ENCODE data around the gene CD300A.
"Not testable (repeated sequence)": the region's sequence is repeated elsewhere in the genome, so short reads cannot be mapped to it uniquely, and the experiment has no call there.

Gene CD300A

DNA sequence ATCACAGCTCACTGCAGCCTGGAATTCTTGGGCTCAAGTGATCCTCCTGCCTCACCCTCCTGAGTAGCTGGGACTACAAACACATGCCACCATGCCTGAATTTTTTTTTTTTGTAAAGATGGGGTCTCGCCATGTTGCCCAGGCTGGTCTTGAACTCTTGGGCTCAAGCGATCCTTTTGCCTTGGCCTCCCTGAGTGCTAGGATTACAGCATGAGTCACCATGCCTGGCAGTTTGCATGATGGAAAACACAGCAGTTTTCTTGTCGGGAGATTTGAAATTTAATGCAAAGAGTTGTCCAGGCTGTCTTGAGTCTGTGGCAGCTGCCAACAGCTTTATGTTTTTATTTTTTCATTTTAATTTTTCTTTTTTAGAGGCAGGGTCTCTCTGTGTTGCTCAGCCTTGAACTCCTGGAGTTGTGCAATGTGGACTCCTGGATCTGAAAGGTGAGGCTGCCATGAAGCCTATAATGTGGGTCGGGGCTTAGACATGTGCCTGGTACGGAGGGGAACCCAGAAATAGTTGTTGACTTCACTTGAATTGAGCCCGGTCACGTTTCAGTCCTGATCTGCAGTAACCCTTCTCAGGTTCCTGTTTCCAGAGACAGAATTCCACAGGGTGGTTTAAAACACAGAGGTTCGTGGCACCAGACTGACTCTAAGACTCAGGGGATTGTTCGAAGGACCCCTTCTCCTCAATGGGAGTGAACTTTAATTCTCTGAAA is 18.7 kb downstream of the CD300A start:
- DNase-seq: no peak

DNA sequence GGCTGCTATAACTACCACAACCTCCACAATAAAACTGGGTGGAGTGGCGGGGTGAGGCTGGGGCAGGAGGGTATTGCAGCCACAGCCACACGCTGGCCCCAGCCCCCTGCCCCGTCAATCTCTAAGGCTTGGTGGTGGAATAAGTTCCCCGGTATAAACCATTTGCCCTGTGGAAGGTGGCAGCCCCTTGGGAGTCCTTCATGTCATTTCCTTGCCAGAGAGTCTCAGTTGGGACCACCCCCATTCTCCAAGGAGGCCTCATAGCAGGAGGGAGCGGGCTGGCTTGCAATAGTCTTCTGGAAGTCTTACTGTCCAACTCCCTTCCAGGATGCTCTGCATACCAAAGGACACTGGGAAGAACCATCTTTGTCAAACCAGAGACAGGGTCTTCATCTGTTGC is 19.4 kb downstream of the CD300A start:
- no peak for DNase-seq

DNA sequence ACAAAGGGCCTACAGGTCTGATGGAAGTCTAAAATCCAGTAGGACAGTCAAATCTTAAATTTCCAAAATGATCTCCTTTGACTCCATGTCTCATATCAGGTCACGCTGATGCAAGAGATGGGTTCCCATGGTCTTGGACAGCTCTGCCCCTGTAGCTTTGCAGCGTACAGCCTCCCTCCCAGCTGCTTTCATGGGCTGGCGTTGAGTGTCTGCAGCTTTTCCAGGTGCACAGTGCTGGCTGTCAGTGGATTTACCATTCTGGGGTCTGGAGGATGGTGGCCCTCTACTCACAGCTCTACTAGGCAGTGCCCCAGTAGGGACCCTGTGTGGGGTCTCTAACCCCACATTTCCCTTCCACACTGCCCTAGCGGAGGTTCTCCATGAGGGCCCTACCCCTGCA is 21.8 kb downstream of the CD300A start:
- DNase-seq: not testable (repeated sequence)

DNA sequence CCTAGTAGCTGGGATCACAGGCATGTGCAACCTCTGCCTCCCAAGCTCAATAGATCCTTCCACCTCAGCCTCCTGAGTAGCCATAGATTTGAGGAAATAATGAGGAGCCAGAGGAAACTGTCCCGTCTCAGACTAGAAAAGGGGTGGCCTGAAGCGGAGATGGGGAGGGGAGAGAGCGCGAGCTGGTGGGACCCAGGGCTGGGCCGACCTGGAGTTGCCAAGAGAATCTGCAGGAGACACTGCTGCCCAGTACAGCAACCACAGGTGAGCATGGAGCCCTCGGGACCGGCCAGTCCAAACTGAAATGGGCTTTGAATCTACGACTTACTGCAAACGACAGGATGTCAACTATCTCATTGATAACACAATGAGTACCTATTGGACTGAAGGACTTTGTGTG is 24.3 kb downstream of the CD300A start:
- DNase-seq: no peak

DNA sequence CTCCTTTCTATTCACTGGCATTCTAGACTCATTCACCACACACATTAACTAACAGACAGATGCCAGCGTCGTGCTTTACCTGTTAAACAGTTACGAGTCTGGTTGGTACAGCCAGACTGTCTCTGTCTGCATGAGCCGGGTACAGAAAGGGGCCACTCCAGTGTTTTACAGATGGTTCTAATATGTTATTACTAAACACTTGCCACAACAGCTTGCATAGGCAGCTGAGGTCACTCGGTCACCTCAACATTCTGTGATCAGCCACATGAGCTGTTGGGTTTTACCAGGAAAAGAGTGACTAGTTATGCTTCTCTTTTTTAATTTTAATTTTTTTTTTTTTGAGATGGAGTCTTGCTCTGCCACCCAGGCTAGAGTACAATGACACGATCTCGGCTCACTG is 25.2 kb downstream of the CD300A start:
- no peak for DNase-seq

DNA sequence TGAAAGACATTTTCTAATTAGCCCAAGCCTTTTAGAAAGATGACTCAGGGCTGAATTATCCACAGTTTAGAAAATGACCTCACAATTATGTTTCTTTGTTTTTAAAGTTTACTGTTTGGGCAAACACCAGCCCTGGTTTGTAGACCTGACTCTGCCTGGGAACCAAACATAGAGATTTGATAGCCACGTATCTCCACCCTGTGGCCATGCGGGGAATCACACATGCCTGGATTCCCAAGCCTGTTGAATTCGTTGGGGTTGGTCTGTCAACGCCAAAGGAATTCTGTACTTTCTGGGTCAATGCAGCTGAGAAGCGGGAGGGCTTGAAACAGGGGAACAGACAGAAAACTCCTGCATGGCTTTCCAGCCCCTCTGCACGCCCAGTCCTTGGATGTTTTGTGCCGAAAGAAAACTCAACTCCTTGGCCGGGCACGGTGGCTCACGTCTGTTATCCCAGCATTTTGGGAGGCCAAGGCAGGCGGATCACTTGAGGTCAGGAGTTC is 26.9 kb downstream of the CD300A start:
- DNase-seq: peak; percentile 58 to 73 (median 66)

DNA sequence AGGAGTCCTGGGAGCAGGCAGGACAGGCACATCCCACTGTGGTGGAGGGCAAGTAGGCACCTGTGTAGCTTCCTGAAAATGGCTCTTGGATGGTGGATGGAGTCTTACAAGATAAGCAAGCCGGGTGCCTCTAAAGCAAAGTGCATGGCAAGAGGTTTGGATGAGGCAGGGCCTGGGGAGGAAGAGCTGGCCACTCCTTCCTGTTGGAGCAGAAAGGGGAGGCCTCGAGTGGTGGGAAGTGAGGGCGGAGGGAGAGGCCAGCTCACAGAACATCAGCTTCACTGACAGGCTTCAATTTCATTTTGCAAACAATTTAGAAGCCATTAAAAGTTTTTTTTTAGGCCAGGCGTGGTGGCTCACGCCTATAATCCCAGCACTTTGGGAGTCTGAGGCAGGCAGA is 31.0 kb downstream of the CD300A start:
- no peak for DNase-seq

DNA sequence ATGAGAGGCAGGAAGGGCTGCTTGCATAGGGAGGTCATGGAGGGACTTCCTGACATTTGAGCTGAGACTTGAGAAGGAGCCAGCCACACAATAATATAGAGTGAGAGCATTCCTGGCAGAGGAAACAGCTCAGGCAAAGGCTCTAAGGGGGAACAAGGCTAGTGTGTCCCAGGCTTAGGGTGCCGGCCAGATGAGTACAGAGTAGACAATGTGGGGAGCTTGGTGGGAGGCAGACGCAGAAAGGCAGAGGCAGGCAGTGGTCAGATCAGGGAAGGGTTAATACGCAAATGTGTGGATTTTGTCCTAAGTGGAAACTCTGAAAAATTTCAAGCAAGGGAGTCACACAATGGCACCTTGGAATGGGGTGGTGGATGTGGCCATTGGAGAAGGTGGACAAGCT is 33.6 kb downstream of the CD300A start:
- no peak for DNase-seq

DNA sequence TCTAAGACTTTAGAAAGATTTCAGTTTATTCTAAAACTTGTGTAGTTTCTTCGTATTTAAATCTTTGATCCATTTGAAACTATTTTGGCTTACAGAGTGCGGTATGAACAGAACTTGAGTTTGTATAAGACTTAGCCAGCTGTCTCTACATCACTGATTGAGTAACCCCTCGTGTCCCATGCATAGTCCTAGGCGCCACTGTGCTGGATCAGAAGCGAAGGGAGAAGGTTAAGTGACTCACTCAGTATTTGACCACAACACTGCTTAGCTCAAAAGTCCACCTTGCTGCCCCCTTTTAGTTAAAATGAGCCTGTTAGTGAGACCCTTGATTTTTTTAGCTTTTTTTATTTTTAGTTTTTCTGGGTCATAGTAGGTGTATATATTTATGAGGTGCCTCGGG is 36.4 kb downstream of the CD300A start:
- DNase-seq: no peak

DNA sequence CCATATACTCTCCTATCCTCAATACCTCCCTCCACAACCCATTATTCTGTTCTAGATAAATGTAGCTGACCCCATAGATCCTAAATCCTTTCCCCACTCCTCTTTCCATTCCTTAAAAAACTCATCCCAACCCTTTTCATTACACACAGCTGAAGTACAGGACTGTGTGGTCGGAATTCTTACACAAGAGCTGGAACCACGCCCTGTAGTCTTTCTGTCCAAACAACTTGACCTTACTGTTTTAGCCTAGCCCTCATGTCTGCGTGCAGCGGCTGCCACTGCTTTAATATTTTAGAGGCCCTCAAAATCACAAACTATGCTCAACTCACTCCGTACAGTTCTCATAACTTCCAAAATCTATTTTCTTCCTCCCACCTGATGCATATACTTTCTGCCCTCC is 37.5 kb downstream of the CD300A start:
- not testable (repeated sequence) for DNase-seq

DNA sequence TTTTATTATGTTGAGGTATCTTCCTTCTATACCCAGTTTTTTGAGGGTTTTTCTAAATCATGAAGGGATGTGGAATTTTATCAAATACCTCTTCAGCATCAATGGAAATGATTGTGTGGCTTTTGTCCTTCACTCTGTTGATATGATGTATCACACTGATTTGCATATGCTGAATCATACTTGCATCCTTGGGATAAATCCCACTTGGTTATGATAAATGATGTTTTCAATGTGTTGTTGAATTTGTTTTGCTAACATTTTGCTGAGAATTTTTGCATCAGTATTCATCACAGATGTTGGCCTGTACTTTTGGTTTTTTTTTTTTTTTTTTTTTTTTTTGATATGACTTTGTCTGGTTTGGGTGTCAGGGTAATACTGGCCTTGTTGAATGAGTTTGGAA is 41.7 kb downstream of the CD300A start:
- DNase-seq: no peak

DNA sequence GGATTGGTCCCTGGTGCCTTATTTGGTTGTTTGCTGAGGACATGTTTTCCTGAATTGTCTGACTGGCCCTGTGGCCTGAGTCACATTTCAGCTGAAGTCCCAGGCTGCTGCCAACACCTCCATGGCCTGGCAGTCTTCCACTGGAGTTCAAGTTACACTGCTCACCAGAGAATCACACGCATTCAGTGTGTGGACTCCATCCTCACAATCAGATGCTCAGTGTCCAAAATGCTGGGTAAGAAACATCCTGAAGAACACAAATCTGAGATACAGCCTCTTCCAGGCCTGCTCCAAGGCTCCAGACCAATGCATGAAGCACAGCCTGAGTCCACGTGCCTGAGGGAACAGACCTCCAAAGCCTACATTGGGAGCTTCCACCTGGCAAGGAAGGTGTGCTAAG is 45.6 kb downstream of the CD300A start:
- no peak for DNase-seq

DNA sequence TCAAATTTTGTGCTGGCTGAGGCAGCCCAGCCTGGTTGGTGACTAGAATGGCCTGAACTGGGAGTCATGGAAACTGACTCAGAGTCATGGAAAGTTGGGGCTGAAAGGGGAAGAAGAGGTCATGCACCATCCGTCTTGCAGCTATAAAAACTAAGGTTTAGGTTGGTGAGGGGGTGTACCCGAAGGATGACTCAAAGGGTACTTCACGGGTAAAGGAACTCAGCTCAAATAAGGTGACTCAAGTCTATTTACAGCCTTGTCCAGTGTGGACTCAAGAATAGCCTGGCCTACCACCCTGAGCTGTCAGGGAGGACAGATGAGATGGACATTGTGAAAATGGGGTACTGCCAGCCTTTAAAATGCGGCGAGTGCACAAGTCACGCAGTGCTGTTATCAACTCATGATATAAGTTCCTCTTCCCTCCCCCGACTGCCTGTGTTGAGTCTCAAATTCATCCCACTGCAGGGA is 46.2 kb downstream of the CD300A start:
- no peak for DNase-seq

DNA sequence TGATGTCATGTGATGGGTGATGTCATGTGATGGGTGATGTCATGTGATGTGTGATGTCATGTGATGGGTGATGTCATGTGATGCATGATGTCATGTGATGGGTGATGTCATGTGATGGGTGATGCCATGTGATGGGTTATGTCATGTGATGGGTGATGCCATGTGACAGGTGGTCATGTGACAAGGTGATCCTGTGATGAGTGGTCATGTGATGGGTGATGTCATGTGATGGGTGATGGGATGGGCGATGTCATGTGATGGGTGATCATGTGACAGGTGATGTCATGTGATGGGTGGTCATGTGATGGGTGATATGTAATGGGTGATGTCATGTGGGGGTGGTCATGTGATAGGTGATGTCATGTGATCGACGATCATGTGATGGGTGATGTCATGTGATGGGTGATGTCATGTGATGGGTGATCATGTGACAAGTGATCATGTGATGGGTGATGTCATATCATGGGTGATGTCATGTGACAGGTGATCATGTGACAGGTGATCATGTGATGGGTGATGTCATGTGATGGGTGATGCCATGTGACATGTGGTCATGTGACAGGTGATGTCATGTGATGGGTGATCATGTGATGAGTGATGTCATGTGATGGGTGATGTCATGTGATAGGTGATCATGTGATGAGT is 47.7 kb downstream of the CD300A start:
- peak in 1 of 3 experiments; percentile 46 for DNase-seq

DNA sequence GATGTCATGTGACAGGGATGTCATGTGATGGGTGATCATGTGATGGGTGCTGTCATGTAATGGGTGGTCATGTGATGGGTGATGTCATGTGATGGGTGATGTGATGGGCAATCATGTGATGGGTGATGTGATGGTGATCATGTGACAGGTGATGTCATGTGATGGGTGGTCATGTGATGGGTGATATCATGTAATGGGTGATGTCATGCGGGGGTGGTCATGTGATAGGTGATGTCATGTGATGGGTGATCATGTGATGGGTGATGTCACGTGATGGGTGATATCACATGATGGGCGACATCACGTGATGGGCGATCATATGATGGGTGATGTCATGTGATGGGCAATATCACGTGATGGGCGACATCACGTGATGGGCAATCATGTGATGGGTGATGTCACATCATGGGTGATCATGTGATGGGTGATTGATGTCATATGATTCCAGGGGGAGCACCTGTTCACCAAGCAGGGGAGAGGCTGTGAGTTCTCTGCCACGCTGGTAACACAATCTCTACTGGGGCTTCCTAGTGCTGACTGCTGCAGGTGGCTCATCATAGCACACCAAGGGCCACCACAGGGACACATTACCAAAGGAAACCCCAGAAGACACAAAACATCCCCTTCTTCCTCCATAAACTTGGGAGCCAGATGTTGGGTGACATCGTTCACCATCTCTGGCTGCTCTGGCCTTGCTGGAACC is 48.3 kb downstream of the CD300A start:
- DNase-seq: no peak

DNA sequence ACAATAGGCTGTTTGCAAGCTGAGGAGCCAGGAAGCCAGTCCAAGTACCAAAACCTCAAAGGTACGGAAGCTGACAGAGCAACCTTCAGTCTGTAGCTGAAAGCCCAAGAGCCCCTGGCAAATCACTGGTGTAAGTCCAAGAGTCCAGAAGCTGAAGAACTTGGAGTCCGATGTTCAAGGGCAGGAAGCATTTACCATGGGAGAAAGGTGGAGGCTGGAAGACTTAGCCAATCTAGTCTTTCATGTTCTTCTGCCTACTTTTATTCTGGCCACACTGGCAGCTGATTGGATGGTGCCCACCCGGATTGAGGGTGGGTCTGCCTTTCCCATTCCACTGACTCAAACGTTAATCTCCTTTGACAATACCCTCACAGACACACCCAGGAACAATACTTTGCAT is 49.5 kb downstream of the CD300A start:
- no peak for DNase-seq

DNA sequence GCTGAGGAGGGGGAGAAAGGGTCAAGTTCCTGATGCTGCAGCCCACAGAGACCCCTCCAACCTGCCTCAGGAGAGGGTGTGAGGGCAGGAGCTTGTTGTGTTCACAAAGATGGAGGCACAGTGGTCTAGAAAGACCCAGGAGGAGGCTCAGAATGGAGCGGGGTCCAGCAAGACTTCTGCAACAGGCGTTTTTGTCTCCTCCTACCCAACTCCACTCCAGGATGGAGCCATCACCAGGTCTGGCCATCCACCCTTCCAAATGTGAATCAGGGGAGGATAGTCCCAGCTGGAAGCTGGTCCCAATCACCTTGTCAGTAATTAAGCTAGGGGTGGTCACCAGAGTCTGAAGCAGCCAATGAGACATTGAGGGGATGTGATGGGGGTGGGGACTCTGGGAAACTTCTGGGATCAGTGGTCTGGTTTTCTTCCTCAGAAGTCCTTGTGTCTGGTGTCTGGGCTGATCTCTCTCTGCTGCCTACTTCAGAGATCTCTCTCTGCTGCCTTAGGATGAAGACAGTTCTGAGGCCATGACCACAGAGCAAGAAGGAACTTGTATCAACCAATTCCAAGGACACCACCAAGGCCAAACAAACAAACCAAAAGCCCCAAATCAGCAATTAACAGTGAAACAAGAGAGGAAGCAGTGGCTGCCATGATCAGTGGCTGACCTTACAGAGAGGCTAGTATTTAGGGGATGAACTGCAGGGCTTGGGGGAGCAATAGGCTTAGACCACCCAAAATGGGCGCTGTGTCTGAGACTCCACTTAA is 50.3 kb downstream of the CD300A start:
- DNase-seq: no peak

DNA sequence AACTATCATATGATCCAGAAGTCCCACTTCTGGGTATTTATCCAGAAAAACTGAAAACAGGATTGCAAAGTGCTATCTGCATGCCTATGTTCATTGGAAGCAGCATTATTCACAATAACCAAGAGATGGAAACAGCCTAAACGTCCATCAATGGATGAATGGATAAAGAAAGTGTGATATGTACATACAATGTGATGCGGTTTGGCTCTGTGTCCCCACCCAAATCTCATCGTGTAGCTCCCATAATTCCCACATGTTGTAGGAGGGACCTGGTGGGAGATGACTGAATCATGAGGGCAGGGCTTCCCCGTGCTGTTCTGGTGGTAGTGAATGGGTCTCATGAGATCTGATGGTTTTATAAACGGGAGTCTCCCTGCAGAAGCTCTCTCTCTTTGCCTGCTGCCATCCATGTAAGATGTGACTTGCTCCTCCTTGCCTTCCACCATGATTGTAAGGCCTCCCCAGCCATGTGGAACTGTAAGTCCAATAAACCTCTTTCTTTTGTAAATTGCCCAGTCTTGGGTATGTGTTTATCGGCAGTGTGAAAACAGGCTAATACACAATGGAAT is 52.1 kb downstream of the CD300A start:
- not testable (repeated sequence) for DNase-seq

DNA sequence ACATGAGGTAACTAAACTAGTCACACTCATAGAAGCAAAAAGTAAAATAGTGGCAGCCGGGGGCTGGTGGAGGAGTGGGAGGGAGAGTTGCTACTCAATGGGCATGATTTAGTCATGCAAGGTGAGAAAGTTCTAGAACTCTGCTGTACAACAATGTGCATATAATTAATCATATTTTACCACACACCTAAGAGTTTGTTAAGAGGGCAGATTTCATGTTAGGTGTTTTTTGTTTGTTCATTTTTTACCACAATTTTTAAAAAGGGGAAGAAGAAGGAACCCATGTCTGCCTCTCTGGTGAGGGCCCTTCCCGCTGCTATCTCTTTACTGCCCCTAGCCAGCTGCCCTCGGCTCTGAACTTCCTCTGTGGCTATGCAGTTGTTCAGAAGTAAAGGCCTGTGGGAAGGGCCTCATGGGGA is 53.6 kb downstream of the CD300A start:
- no peak for DNase-seq

DNA sequence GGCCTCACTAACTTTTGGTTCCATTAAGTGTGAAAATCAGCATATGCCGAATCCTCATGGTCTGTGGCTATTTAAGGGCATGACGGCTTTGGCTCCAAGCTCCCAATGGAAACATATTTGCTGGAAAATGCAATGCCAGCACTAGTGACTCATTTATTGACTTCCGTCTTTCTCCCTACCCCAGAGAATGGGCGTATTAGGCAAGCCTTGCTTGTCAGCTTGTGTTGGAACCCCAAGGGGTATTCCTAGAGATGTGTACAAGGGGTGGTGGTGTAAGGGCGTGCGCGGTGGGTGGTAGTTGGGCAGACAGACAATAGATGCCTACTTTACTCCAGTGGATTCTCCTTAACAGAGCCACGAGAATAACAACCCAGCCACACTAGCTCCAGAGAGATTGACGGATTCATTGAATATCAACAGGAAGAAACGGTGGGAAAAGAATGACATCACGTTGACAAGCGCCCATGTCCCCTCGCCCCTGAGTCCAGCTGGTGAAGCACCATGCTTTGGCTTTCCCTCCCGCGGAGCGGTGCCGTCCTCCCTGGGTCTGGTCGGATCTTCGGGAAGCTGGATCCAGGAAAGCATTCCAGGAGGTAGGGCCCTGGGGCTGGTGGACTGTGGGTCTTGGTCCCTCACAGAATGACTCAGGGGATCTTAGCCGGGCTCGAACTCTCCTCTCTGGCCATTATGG is 54.5 kb downstream of the CD300A start:
- DNase-seq: no peak

DNA sequence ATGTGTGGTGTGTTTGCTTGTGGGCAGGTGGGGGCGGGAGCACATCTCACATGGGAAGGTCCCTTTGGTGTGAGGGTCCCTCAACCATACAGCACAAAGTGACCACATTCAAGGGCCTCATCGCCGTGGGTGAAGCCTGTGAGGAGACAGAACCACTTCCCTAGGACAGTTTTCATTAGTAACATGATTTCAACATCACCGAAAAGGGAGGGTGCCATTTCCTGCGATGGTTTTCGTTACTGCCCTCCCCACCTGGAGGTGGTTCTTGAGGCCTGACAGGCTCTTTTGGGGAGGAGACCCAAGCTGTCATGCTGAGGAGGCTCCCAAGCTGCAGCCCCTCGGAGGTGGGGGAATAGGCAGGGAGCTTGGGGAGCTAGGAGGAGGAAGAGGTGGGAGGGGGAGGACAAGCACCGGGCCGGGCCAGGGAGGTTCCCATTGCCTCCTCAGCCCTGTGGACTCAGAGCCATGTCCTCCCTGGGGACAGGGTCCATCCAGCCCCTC is 55.3 kb downstream of the CD300A start:
- DNase-seq: no peak

Measured in NCI-H1417 (cell line).